Erythroblast (primary cell): ENCODE data around the gene TRIM75.
"Not testable (repeated sequence)": the region's sequence is repeated elsewhere in the genome, so short reads cannot be mapped to it uniquely, and the experiment has no call there.

Experiments used
- DNase-seq, 2 experiments: peaks; one replicate each; lab custom pipeline; 2025; lab: John Stamatoyannopoulos, UW
- GATA1 ChIP-seq: IDR thresholded peaks from 2 replicates; pipeline ENCODE4 v1.6.1; 2011; ENCODE audit warnings: low read depth, mild to moderate bottlenecking, control low read depth, low read length, moderate library complexity
- POLR2A ChIP-seq: IDR thresholded peaks from 2 replicates; pipeline ENCODE4 v1.6.1; 2011; ENCODE audit warnings: mild to moderate bottlenecking, low read length

TRIM75 gene

GRCh38 chr4:165048170-165048569, 5.5 kb upstream of the TRIM75 start:
- no peak for DNase-seq
- no peak for TF ChIP-seq POLR2A

GRCh38 chr4:165052627-165053026, 1.0 kb upstream of the TRIM75 start:
- TF ChIP-seq GATA1, result no peak
- no peak for DNase-seq

GRCh38 chr4:165055601-165056000, 1.9 kb downstream of the TRIM75 start:
- no peak for DNase-seq
- no peak for TF ChIP-seq GATA1
- TF ChIP-seq POLR2A, result no peak

GRCh38 chr4:165058666-165059065, 5.0 kb downstream of the TRIM75 start:
- TF ChIP-seq POLR2A (no peak), GATA1 (no peak)
- DNase-seq, result no peak

GRCh38 chr4:165059386-165059785, 5.7 kb downstream of the TRIM75 start:
- TF ChIP-seq GATA1 (no peak), POLR2A (no peak)
- DNase-seq, result no peak

GRCh38 chr4:165060938-165061337, 7.3 kb downstream of the TRIM75 start:
- no peak for TF ChIP-seq GATA1
- no peak for TF ChIP-seq POLR2A
- DNase-seq, result no peak

- TF ChIP-seq POLR2A, result no peak
- no peak for TF ChIP-seq GATA1
- DNase-seq, result no peak
Observed at GRCh38 chr4:165070560-165070959, 16.9 kb downstream of the TRIM75 start.

- DNase-seq, result not testable (repeated sequence)
Observed at GRCh38 chr4:165073346-165073745, 19.7 kb downstream of the TRIM75 start.

- no peak for TF ChIP-seq GATA1
- no peak for TF ChIP-seq POLR2A
- no peak for DNase-seq
Observed at GRCh38 chr4:165077034-165077578, 23.4 kb downstream of the TRIM75 start.

GRCh38 chr4:165079476-165079875, 25.8 kb downstream of the TRIM75 start:
- TF ChIP-seq POLR2A (no peak), GATA1 (no peak)
- peak in 1 of 2 experiments; percentile 13 for DNase-seq

GRCh38 chr4:165084787-165085186, 31.1 kb downstream of the TRIM75 start:
- DNase-seq, result not testable (repeated sequence)

GRCh38 chr4:165085946-165086345, 32.3 kb downstream of the TRIM75 start:
- TF ChIP-seq GATA1, result no peak
- DNase-seq, result no peak

- TF ChIP-seq POLR2A, result no peak
- no peak for DNase-seq
Observed at GRCh38 chr4:165088366-165088765, 34.7 kb downstream of the TRIM75 start.

GRCh38 chr4:165092187-165092586, 38.5 kb downstream of the TRIM75 start:
- not testable (repeated sequence) for DNase-seq

GRCh38 chr4:165094873-165095272, 41.2 kb downstream of the TRIM75 start:
- TF ChIP-seq GATA1 (no peak), POLR2A (no peak)
- DNase-seq, result no peak

GRCh38 chr4:165095291-165095690, 41.6 kb downstream of the TRIM75 start:
- DNase-seq, result no peak
- TF ChIP-seq GATA1 (no peak), POLR2A (no peak)
